PC-3 (cell line): ENCODE results near the gene PRRT1B. TPM values are rescaled to one million over a fixed set of nuclear protein-coding genes. Genes with fewer than 3 reads are reported as not detected.

Source experiments
- ATAC-seq: fragments of 200-7000 bp; cut with Tn5 transposase; 2 replicates; pipeline ENCODE4 v1.9.1; 2020; ENCODE audit warnings: mild to moderate bottlenecking, moderate library complexity
- BruUV-seq: library from RNA; stranded (reverse); fragments of 400-500 nt; replicated peaks from 2 replicates; lab custom pipeline; 2021; lab: Mats Ljungman, UMichigan
- CTCF ChIA-PET: fragments of 300-600 bp; sonication (Branson Sonifier 250); formaldehyde crosslinking; loops from one replicate; lab custom pipeline; 2022; ENCODE audit warnings: antibody characterized with exemption; lab: Charles Lee
- POLR2A ChIA-PET: fragments of 300-600 bp; sonication (Branson Sonifier 250); formaldehyde crosslinking; loops from one replicate; lab custom pipeline; 2022; ENCODE audit warnings: antibody characterized with exemption; ENCODE audit not compliant: unreplicated experiment; lab: Charles Lee
- DNase-seq: peaks from one replicate; pipeline ENCODE4 v3.0.0-alpha.2; 2015
- H2AFZ ChIP-seq: fragments of 300-600 bp; sonication (generic); 2 replicates; pipeline ENCODE4 v1.6.0; 2016; ENCODE audit warnings: antibody characterized with exemption, low read length
- H3F3A ChIP-seq: fragments of 300-600 bp; sonication (generic); one replicate; pipeline ENCODE4 v1.6.0; 2017; ENCODE audit warnings: antibody characterized with exemption, low read length, control low read depth, mild to moderate bottlenecking; ENCODE audit not compliant: unreplicated experiment
- H3K27ac ChIP-seq: fragments of 300-600 bp; sonication (generic); 2 replicates; pipeline ENCODE4 v1.5.1; 2016; ENCODE audit warnings: mild to moderate bottlenecking, low read length
- H3K27me3 ChIP-seq: fragments of 300-600 bp; sonication (generic); 2 replicates; pipeline ENCODE4 v1.6.1; 2016; ENCODE audit warnings: low read length, mixed read lengths
- H3K36me3 ChIP-seq: fragments of 300-600 bp; sonication (generic); 2 replicates; pipeline ENCODE4 v1.6.1; 2016; ENCODE audit warnings: low read depth, mixed run types, low read length, mixed read lengths
- H3K4me1 ChIP-seq: fragments of 300-600 bp; sonication (generic); 2 replicates; pipeline ENCODE4 v1.5.1; 2016; ENCODE audit warnings: low read length; ENCODE audit not compliant: insufficient read depth
- H3K4me2 ChIP-seq: fragments of 300-600 bp; sonication (generic); 2 replicates; pipeline ENCODE4 v1.6.0; 2016; ENCODE audit warnings: low read length
- H3K4me3 ChIP-seq: fragments of 300-600 bp; sonication (generic); 2 replicates; pipeline ENCODE4 v1.5.1; 2016; ENCODE audit warnings: mild to moderate bottlenecking, low read length, mixed read lengths
- H3K79me2 ChIP-seq: fragments of 300-600 bp; sonication (generic); 2 replicates; pipeline ENCODE4 v1.6.1; 2017; ENCODE audit warnings: low read length, mixed read lengths
- H3K9ac ChIP-seq: fragments of 300-600 bp; sonication (generic); 2 replicates; pipeline ENCODE4 v1.6.0; 2016; ENCODE audit warnings: mild to moderate bottlenecking, low read length
- H3K9me2 ChIP-seq: fragments of 300-600 bp; sonication (generic); replicated peaks from 2 replicates; pipeline ENCODE4 v1.6.1; 2016; ENCODE audit warnings: mixed run types, low read length, mixed read lengths
- H3K9me3 ChIP-seq: fragments of 300-600 bp; sonication (generic); 2 replicates; pipeline ENCODE4 v1.6.1; 2016; ENCODE audit warnings: low read length, mixed read lengths
- H4K20me1 ChIP-seq: fragments of 300-600 bp; sonication (generic); 2 replicates; pipeline ENCODE4 v1.6.1; 2016; ENCODE audit warnings: low read length, mixed read lengths
- EZH2 ChIP-seq: fragments of 300-600 bp; sonication (generic); IDR thresholded peaks from one replicate; pipeline ENCODE4 v1.6.1; 2017; ENCODE audit warnings: antibody characterized with exemption, mild to moderate bottlenecking, low read length; ENCODE audit not compliant: unreplicated experiment
- EZH2phosphoT487 ChIP-seq: fragments of 300-600 bp; sonication (generic); IDR thresholded peaks from 2 replicates; pipeline ENCODE4 v1.6.1; 2018; ENCODE audit warnings: mild to moderate bottlenecking, antibody characterized with exemption, low read length, borderline replicate concordance
- intact Hi-C: fragments of 100-400 bp; cut with micrococcal nuclease; formaldehyde crosslinking; loops from 2 replicates; pipeline ENCODE4 v1.9.0; 2023
- total RNA-seq: library from RNA; depleted of rRNA; stranded (reverse); fragments of >200 nt; gene quantifications from 2 replicates; pipeline ENCODE4 v1.2.3, GENCODE V29; 2014
- TF ChIP-seq, protein P1 (sequence below): fragments of 300-600 bp; sonication (generic); conservative IDR thresholded peaks from 2 replicates; pipeline ENCODE4 v1.5.1; 2017; ENCODE audit warnings: antibody characterized with exemption, low read depth, mild to moderate bottlenecking, low read length

Gene PRRT1B
- total RNA-seq, 1 experiment from 2014 or later: not detected

DNA sequence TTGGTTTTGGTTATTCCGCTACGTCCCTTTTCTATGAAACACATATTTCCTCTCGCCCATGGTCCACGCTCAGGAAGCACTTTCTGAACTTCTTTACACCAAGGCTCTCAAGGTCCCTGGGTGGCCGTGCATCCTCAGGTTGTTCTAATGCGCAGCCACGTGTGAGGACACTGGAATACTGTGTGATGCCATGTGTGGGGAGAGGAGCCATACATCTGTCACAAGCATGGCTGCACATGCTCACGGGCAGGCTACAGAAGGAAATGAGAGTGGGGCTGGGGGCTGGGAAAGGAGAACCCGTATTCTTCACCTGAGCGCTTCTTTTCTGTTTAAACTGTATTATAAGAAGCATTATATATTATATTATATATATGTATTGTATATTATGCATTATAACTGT lies 36.7 kb downstream of the PRRT1B start:
- H3K27me3 ChIP-seq: no peaks in the 10 kb centered on the region
- no peaks in the 10 kb centered on the region for H4K20me1 ChIP-seq
- POLR2A ChIA-PET: no interaction called here
- no peaks in the 10 kb centered on the region for H3K79me2 ChIP-seq
- intact Hi-C loops: no loop called here
- no peak overlapping the region for H3K9ac ChIP-seq
- no peaks in the 10 kb centered on the region for H3K9me2 ChIP-seq
- no peak overlapping the region for H2AFZ ChIP-seq
- ATAC-seq (no peak), DNase-seq (no peak)
- no peak for TF ChIP-seq EZH2phosphoT487
- no peaks in the 10 kb centered on the region for H3K36me3 ChIP-seq
- H3K4me2 ChIP-seq: no peak overlapping the region
- no peaks in the 10 kb centered on the region for H3K4me1 ChIP-seq
- no peak overlapping the region for H3K27ac ChIP-seq
- H3F3A ChIP-seq: no peaks in the 10 kb centered on the region
- no TSS peak for BruUV-seq
- no peaks in the 10 kb centered on the region for H3K9me3 ChIP-seq
- CTCF ChIA-PET: no interaction called here
- no peak overlapping the region for H3K4me3 ChIP-seq

DNA sequence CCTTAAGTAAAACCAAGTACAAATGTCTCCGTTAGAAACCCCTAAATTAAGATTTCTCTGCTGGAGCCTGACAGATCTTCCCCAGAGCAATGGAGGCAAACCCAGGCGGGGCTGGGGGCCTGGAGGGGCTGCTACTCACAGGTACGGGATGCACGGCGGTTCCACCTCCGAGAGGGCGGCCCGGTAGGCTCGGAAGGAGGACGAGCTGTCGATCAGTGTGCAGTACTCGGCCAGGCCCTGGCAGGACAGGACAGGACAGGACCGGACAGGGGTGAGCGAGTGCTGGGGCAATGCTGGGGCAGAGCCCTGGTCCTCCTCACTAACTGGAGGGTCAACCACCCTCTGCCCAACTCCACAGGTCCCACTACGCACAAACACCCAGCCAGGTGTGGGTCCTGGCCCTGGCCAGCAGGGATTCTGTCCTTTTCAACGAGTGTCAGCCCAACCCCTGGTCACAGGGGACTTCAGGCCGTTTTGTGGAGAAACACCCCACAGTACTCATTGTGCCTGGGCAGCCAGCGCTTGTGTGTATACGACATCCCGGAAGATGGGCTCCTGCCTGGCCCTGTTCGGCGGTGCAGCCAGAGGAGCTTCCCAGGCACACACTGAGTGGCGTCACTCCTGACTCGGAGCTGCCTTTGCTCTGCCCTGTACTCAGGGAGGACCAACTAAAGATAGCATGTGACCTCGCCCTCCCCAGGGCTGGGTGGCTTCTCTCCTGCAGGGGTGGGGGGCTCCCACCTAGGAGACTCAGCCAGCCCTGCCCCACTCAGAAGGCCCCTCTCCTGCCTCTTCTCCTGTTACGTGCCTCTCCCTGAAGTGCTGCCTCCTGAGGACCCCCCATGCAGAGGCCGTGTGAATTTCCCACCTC lies 37.4 kb downstream of the PRRT1B start:
- CTCF ChIA-PET: no interaction called here
- Histone ChIP-seq H3K79me2 (no peaks in the 10 kb centered on the region), H3K9me3 (no peaks in the 10 kb centered on the region), H4K20me1 (no peaks in the 10 kb centered on the region), H3K4me3 (no peak overlapping the region), H3K4me1 (no peaks in the 10 kb centered on the region), H3K9me2 (no peaks in the 10 kb centered on the region), H3K27me3 (no peaks in the 10 kb centered on the region), H3K9ac (no peak overlapping the region), H3K27ac (no peak overlapping the region), H3F3A (no peaks in the 10 kb centered on the region), H3K4me2 (no peak overlapping the region), H3K36me3 (no peaks in the 10 kb centered on the region), H2AFZ (no peak overlapping the region)
- no peak for DNase-seq
- POLR2A ChIA-PET: no interaction called here
- TF ChIP-seq, protein P1, sequence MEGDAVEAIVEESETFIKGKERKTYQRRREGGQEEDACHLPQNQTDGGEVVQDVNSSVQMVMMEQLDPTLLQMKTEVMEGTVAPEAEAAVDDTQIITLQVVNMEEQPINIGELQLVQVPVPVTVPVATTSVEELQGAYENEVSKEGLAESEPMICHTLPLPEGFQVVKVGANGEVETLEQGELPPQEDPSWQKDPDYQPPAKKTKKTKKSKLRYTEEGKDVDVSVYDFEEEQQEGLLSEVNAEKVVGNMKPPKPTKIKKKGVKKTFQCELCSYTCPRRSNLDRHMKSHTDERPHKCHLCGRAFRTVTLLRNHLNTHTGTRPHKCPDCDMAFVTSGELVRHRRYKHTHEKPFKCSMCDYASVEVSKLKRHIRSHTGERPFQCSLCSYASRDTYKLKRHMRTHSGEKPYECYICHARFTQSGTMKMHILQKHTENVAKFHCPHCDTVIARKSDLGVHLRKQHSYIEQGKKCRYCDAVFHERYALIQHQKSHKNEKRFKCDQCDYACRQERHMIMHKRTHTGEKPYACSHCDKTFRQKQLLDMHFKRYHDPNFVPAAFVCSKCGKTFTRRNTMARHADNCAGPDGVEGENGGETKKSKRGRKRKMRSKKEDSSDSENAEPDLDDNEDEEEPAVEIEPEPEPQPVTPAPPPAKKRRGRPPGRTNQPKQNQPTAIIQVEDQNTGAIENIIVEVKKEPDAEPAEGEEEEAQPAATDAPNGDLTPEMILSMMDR: no peak
- TF ChIP-seq EZH2phosphoT487 (no peak), EZH2 (no peak)
- intact Hi-C loops: no loop called here
- ATAC-seq: no peak
- no TSS peak for BruUV-seq

DNA sequence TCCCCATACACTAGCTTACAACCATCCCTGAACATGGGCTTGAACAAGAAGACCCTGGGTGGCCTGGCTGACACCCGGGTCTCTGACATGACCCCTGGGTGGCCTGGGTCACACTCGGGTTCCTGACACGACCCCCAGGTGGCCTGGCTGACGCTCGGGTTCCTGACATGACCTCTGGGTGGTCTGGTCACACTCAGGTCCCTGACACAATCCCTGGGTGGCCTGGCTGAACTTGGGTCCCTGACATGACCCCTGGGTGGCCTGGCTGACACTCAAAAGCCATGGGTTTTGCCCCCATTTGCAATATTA lies 38.0 kb downstream of the PRRT1B start:
- H2AFZ ChIP-seq: no peak overlapping the region
- ATAC-seq: no peak

More for the DNA sequence above, 38.0 kb downstream of the PRRT1B start:
- intact Hi-C loops: no loop called here
- Histone ChIP-seq H3K27ac (no peak overlapping the region), H3K4me3 (no peak overlapping the region), H4K20me1 (no peaks in the 10 kb centered on the region), H3K9ac (no peak overlapping the region), H3K9me2 (no peaks in the 10 kb centered on the region), H3F3A (no peaks in the 10 kb centered on the region), H3K9me3 (no peaks in the 10 kb centered on the region), H3K4me2 (no peak overlapping the region), H3K79me2 (no peaks in the 10 kb centered on the region), H3K4me1 (no peaks in the 10 kb centered on the region), H3K27me3 (no peaks in the 10 kb centered on the region), H3K36me3 (no peaks in the 10 kb centered on the region)
- POLR2A ChIA-PET: no interaction called here
- CTCF ChIA-PET: no interaction called here
- no peak for DNase-seq
- no TSS peak for BruUV-seq
- TF ChIP-seq EZH2 (no peak), EZH2phosphoT487 (no peak)
- TF ChIP-seq, protein P1: no peak
